Fibroblast of skin of left biceps (primary cell): ENCODE data around the gene PLPP4.
"Not testable (repeated sequence)": the region's sequence is repeated elsewhere in the genome, so short reads cannot be mapped to it uniquely, and the experiment has no call there.

Experiments
- DNase-seq, 2 experiments: peaks; one replicate each; pipeline ENCODE4 v3.0.0-alpha.2; 2013; ENCODE audit warnings: low read depth in 2 of 2

Gene PLPP4

DNA sequence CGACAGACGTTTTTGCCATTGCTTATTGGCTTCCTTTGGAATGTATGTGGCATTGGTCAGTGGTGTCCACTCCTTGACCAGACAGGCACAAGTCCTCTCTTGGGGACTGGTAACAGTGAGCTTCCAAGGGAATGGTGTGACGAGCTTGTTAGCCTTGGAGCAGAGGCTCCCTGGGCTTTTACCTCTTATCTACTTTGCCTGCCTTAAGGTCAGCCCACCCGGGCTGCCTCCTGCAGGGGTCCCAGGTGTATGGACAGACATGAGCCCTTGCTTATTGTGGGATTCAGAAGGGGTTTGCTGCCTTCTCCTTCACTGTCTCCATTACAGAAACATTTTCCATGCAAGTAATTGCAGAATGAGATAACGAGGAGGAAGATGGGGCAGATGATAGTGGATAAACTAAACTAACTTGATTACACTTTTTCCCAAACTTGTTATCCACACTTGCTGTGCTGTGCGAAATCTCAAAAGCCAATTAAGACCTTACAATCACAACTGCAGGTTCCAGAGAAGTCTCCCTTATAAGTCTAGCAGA is 29.7 kb downstream of the PLPP4 start:
- no peak for DNase-seq

- DNase-seq = no peak
These were observed 33.3 kb downstream of the PLPP4 start for GRCh38 chr10:120490288-120490687.

GRCh38 chr10:120492346-120492745 is 35.3 kb downstream of the PLPP4 start:
- DNase-seq = no peak

- no peak for DNase-seq
These were observed 36.6 kb downstream of the PLPP4 start for GRCh38 chr10:120493411-120494312.

GRCh38 chr10:120494313-120494710 is 37.3 kb downstream of the PLPP4 start:
- no peak for DNase-seq

- no peak for DNase-seq
These were observed 38.4 kb downstream of the PLPP4 start for GRCh38 chr10:120495226-120496009.

DNA sequence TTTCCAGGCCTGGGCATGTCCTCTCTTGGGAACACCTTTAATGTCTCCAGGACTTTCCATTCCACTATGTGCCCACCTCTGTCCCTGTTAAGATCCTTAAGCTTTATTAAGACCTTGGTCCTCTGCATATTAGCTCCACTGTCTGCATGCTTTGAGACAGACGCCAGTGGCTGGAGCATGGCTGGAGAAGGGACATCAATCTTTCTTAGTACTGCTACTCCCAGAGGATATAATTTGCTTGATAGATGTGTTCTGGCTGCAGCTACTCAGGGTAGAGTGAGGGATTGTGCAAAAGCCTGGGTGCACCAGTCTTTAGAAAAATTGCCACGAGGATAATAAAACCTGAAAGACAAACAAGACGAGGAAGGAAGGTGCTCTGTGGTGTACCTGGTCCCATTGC is 42.9 kb downstream of the PLPP4 start:
- DNase-seq = no peak

DNA sequence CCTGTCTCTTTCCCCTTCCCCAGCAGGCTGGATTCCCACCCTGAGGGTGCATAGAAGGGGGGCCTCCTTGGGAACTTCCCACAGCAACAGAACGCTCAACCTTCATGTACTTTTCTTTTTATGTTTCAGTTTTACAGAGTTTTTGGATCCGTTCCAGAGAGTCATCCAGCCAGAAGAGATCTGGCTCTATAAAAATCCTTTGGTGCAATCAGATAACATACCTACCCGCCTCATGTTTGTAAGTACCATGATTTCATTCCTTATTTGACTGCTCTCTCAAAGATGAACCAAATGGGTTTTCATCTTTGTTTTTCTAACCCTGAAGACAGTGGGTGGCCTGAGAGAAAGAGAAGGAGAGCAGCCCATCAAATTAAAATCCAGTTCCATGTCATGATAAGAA is 46.7 kb downstream of the PLPP4 start:
- DNase-seq = no peak

GRCh38 chr10:120504227-120504626 is 47.2 kb downstream of the PLPP4 start:
- DNase-seq = not testable (repeated sequence)

GRCh38 chr10:120505056-120505455 is 48.0 kb downstream of the PLPP4 start:
- no peak for DNase-seq

- no peak for DNase-seq
These were observed 48.8 kb downstream of the PLPP4 start for GRCh38 chr10:120505866-120506265.

- DNase-seq = no peak
These were observed 49.6 kb downstream of the PLPP4 start for GRCh38 chr10:120506674-120507073.

DNA sequence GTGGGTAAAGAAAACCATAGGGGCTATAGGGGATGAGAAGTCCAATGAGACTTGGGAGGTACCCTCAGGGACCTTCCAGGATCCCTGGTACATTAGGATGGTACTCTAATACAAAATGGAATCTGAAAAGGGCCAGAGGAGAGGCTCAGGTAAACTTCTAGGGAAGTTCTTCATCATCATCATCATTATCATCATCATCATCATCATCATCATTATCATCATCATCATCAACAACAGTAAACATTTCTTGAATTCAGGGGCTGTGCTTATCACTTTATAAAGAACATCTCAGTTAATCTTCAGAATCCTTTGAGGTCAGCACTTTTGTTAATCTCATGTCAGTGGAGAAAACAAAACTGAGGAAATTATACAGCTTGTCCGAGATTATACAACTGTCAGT is 50.1 kb downstream of the PLPP4 start:
- no peak for DNase-seq

- DNase-seq = no peak
These were observed 50.6 kb downstream of the PLPP4 start for GRCh38 chr10:120507651-120508050.

GRCh38 chr10:120508393-120508792 is 51.4 kb downstream of the PLPP4 start:
- no peak for DNase-seq

GRCh38 chr10:120508966-120509365 is 51.9 kb downstream of the PLPP4 start:
- no peak for DNase-seq

- DNase-seq = no peak
These were observed 54.1 kb downstream of the PLPP4 start for GRCh38 chr10:120511165-120511564.

- DNase-seq = no peak
These were observed 56.3 kb downstream of the PLPP4 start for GRCh38 chr10:120513307-120513796.

- DNase-seq = no peak
These were observed 57.1 kb downstream of the PLPP4 start for GRCh38 chr10:120514035-120514620.

DNA sequence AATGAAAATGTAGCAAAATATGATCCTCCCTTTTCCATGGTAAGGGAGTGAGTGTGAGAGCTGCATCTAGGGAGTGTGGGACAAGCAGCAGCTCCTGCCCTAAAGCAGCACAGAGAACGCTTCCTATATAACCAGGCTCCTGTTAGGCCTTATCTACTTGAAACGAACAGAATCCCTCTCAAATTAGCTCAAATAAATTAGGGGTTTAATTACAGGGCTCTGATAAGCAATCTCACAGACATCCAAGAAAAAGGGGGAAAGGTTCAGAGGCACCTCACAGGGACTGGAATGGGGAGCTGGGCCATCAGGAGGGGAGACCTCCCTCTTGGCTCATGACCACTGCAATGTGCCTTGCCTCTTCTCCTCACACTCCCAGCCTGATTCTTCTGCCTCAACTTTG is 57.9 kb downstream of the PLPP4 start:
- no peak for DNase-seq

- no peak for DNase-seq
These were observed 58.7 kb downstream of the PLPP4 start for GRCh38 chr10:120515741-120516140.

DNA sequence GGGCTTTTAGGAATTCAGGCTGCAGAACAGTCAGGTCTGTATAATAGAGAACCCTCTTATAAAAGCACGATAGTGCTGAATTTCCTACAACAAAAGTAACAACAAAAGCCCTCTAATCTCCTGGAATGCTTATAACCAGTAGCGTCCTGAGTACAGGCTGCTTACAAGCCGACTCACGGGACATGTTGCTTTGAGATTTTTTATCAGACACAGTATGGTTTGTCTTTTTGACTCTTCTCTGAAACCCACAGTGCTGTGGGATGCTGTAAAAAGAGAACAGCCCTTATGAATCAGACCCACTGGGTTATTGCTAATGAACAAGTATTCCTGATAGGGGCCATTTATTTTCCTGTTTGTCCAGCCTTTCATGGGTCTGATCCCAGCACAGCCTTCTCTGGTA is 59.4 kb downstream of the PLPP4 start:
- no peak for DNase-seq
